ENCODE results near the gene ZNF326.

GRCh38 chr1:89958851-89959654 lies 35.9 kb upstream of the ZNF326 start:
- TF ChIP-seq CTCF (IDR thresholded peaks at IDR 0.05) (no peak), POLR2A (IDR thresholded peaks at IDR 0.05) (no peak)
